Measurements from ENCODE around the gene RGS3.

The RGS3 gene

GRCh38 chr9:113462781-113463286 is 693 bp upstream of the RGS3 start:
- TF ChIP-seq CTCF (conservative IDR thresholded peaks at IDR 0.05; ENCODE audit: control insufficient read depth, insufficient read depth, low read depth, low read length), result no peak
- DNase-seq (ENCODE audit: low read depth), result no peak
- H3K4me3 ChIP-seq (ENCODE audit: control insufficient read depth, low read depth, low read length), result no peak overlapping the region

DNA sequence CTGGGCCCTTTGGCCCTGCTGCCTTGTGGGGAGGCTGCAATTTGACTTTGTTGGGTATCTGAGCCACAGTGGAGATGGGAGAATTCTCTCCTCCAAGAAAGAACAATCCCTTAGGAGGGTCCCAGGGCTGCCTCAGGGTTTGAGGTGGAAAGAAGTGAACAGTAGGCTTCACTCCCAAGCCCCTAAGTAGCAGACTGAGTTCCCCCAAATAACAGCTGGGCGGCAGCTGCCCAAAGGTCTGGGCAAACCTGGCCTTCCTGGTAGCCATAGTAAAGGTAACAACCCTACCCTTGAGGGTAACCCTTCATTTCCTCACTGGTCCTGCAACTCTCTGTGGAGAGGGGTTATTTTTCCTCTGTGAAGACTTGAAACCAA is 746 bp downstream of the RGS3 start:
- no peak for DNase-seq (ENCODE audit: low read depth)
- TF ChIP-seq CTCF (conservative IDR thresholded peaks at IDR 0.05; ENCODE audit: control insufficient read depth, insufficient read depth, low read depth, low read length), result no peak
- H3K4me3 ChIP-seq (ENCODE audit: control insufficient read depth, low read depth, low read length), result no peak overlapping the region

DNA sequence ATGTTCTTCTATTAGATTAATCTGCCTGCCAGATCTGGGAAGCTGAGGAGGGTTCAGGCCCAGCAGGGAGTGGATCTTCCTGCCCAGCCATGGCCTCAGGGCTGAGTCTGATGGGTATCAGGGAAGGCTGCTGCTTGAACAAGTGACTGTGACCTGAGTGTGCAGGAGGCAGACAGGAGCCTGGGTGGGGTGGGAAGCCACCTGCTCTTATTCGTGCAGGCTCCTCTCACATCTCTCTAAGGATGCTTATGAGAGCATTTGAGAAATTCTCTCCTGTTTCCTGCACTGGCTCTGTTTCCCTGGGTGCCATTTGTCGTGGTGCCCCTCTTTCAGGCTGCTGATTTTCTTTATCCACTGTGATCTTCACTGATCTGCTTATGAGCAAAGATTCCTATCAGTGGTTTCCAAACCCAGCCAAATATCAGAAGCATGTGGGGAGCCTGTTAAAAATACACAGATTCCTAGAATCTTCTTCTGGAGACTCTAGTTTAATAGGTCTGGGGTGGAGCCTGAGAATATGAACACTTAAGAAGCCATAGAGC is 2.1 kb downstream of the RGS3 start:
- H3K4me3 ChIP-seq (ENCODE audit: control insufficient read depth, low read depth, low read length), result no peak overlapping the region
- no peak for DNase-seq (ENCODE audit: low read depth)
- no peak for TF ChIP-seq CTCF (conservative IDR thresholded peaks at IDR 0.05; ENCODE audit: control insufficient read depth, insufficient read depth, low read depth, low read length)

- TF ChIP-seq CTCF (conservative IDR thresholded peaks at IDR 0.05; ENCODE audit: control insufficient read depth, insufficient read depth, low read depth, low read length), result no peak
- no peak overlapping the region for H3K4me3 ChIP-seq (ENCODE audit: control insufficient read depth, low read depth, low read length)
- no peak for DNase-seq (ENCODE audit: low read depth)
These were observed 3.7 kb downstream of the RGS3 start for GRCh38 chr9:113467183-113467582.

DNA sequence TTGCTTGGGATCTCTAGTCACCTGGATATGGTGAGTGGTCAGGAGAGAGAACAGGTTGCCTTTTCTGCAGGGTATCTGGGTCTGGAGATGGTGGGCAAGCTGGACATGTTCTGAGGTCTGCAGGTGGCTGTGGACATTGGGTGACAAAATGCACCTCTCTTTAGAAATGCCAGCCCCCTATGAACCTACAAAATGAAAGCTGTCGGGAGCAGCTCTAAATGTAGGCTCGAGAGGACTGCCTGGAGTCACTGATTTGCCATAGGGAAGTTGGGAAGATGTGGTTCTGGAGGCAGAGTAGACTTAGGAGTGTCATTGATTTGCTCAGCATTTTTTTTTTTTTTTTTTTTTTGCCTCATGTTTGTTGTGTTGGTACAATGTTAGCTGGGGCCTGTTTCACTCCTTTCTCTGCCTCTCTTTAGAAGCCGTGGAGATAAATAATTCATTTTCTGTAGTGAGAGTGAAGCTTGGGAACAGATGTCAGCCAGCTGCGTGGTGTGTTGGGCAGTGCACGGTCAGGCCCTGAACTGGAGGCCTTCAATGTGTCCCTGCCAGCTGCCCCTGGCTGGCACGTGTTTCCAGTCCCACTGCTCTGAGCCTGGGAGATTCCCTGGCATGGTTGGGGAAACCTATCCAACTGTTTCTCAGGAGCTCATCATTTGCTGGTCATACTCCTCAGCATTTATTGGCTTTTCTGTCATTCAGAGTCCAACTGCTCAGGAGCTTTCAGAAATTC is 5.4 kb downstream of the RGS3 start:
- no peak overlapping the region for H3K4me3 ChIP-seq (ENCODE audit: control insufficient read depth, low read depth, low read length)
- DNase-seq (ENCODE audit: low read depth), result no peak
- no peak for TF ChIP-seq CTCF (conservative IDR thresholded peaks at IDR 0.05; ENCODE audit: control insufficient read depth, insufficient read depth, low read depth, low read length)

DNA sequence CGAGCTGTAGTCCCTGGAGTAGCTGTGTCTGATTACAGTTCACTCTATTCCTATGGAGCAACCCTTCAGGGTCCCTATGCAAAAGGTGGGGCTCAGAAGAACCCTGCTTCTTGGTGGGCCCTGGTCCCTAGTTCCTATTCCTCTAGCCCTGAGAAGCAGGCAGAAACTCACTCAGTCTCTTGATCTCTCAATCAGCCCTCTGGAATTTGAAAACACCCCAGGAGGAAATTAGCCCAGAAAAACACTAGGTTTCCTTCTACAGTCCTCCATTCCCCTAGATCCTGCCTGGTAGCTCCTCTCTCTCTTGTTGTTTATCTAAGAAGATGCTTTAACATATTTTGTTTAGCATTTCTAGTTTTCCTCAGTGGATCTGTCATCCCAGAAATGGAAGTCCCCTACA is 7.6 kb downstream of the RGS3 start:
- no peak overlapping the region for H3K4me3 ChIP-seq (ENCODE audit: control insufficient read depth, low read depth, low read length)
- no peak for TF ChIP-seq CTCF (conservative IDR thresholded peaks at IDR 0.05; ENCODE audit: control insufficient read depth, insufficient read depth, low read depth, low read length)
- DNase-seq (ENCODE audit: low read depth), result no peak
